A549 treated with dexamethasone at 1 μM for 4 hours (cell line): Measurements from ENCODE around the gene NOL4L. TPM values are rescaled to one million over a fixed set of nuclear protein-coding genes. Genes with fewer than 3 reads are reported as not detected.

Source experiments
- total RNA-seq: library from RNA; stranded (reverse); fragments of 200-300 nt; extraction: Qiagen RNA extraction; gene quantifications from 5 replicates; pipeline ENCODE4 v1.2.3, GENCODE V29; 2022

Gene NOL4L, protein sequence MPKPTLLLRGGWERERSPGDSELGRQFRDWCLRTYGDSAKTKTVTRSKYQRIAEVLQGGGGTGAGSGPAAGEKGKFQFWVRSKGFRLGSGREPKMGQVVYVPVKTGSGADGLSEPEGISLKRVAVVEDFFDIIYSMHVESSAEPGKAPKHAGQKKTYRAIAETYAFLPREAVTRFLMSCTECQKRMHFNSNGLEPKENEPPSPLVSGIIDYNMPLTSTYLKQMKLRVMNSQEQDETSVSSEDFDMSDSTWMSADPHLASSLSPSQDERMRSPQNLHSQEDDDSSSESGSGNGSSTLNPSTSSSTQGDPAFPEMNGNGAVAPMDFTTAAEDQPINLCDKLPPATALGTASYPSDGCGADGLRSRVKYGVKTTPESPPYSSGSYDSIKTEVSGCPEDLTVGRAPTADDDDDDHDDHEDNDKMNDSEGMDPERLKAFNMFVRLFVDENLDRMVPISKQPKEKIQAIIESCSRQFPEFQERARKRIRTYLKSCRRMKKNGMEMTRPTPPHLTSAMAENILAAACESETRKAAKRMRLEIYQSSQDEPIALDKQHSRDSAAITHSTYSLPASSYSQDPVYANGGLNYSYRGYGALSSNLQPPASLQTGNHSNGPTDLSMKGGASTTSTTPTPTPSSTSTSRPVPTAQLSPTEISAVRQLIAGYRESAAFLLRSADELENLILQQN
- total RNA-seq, result 9.8 to 14.0 TPM (median 11.9 TPM) in 5 replicates

GRCh38 chr20:32585011-32585585 lies at the start of gene NOL4L:
Gene NOL4L, minus strand, starts transcription at chr20:32585333. Its CDS starts 443 bp downstream, at chr20:32584890.

Other genes with a start within 250 kb of the NOL4L start
- 25.8 to 34.6 TPM (median 32.2 TPM) in 5 replicates for gene ASXL1, start 227.0 kb downstream of the NOL4L start, total RNA-seq
- gene C20orf203, start 88.6 kb upstream of the NOL4L start, total RNA-seq, result not detected in 5 replicates
- 53.9 to 63.8 TPM (median 58.4 TPM) in 5 replicates for gene COMMD7, start 158.1 kb upstream of the NOL4L start, total RNA-seq
- gene DNMT3B, start 177.1 kb upstream of the NOL4L start, total RNA-seq, result 2.9 to 4.5 TPM (median 3.7 TPM) in 5 replicates
- gene MAPRE1, start 234.6 kb upstream of the NOL4L start, total RNA-seq, result 143 to 157 TPM (median 146 TPM) in 5 replicates